Loucy (cell line): Measurements from ENCODE around the gene PEAK1.

Source experiments
- EZH2phosphoT487 ChIP-seq: fragments of 200-600 bp; IDR thresholded peaks from 2 replicates; pipeline ENCODE4 v1.6.1; 2018; ENCODE audit warnings: antibody characterized with exemption, mild to moderate bottlenecking, moderate library complexity, borderline replicate concordance
- TF ChIP-seq, protein P1 (sequence below): fragments of 200-600 bp; sonication (generic); conservative IDR thresholded peaks from 2 replicates; pipeline ENCODE4 v1.5.1; 2014; ENCODE audit warnings: mild to moderate bottlenecking, antibody characterized with exemption, low read length

- TF ChIP-seq, protein P1, sequence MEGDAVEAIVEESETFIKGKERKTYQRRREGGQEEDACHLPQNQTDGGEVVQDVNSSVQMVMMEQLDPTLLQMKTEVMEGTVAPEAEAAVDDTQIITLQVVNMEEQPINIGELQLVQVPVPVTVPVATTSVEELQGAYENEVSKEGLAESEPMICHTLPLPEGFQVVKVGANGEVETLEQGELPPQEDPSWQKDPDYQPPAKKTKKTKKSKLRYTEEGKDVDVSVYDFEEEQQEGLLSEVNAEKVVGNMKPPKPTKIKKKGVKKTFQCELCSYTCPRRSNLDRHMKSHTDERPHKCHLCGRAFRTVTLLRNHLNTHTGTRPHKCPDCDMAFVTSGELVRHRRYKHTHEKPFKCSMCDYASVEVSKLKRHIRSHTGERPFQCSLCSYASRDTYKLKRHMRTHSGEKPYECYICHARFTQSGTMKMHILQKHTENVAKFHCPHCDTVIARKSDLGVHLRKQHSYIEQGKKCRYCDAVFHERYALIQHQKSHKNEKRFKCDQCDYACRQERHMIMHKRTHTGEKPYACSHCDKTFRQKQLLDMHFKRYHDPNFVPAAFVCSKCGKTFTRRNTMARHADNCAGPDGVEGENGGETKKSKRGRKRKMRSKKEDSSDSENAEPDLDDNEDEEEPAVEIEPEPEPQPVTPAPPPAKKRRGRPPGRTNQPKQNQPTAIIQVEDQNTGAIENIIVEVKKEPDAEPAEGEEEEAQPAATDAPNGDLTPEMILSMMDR = no peak
- TF ChIP-seq EZH2phosphoT487 = no peak
Observed at GRCh38 chr15:77396692-77397091, 23.2 kb downstream of the PEAK1 start.
